CD14-positive monocyte (primary cell): ENCODE data around the gene LAMP2. TPM values are rescaled to one million over a fixed set of nuclear protein-coding genes. Genes with fewer than 3 reads are reported as not detected.
A peak's percentile ranks its signal among the peaks of the same experiment; 100 is the strongest.

Experiments
- DNase-seq, 3 donors: peaks; one replicate each; pipeline ENCODE4 v3.0.0-alpha.2; 2011 to 2022
- H2AFZ ChIP-seq: 2 replicates; pipeline ENCODE4 v1.6.0; 2012; ENCODE audit warnings: mild to moderate bottlenecking, low read depth, low read length, inconsistent platforms; ENCODE audit not compliant: insufficient read depth, poor library complexity, severe bottlenecking
- H3K27ac ChIP-seq, 2 donors: 1 replicate in 1 of 2; 2 replicates in 1 of 2; pipeline ENCODE4 v1.5.1; 2012 to 2013; ENCODE audit warnings: low read length in 2 of 2, control low read depth in 1 of 2, inconsistent platforms in 1 of 2, low read depth in 1 of 2, mild to moderate bottlenecking in 1 of 2
- H3K27me3 ChIP-seq, 2 donors: one replicate each; pipeline versions ENCODE4 v1.6.0 to v1.6.1; 2011 to 2013; ENCODE audit warnings: low read length in 2 of 2; ENCODE audit not compliant: control insufficient read depth in 2 of 2, insufficient read depth in 2 of 2
- H3K36me3 ChIP-seq, 2 donors: replicated peaks in 1 of 2; 1 replicate in 1 of 2; 2 replicates in 1 of 2; pipeline versions ENCODE4 v1.5.1 to v1.6.1; 2012 to 2013; ENCODE audit warnings: low read length in 2 of 2, control low read depth in 1 of 2, inconsistent platforms in 1 of 2, mild to moderate bottlenecking in 1 of 2; ENCODE audit not compliant: insufficient read depth in 2 of 2, control insufficient read depth in 1 of 2
- H3K4me1 ChIP-seq, 2 donors: 1 replicate in 1 of 2; 2 replicates in 1 of 2; pipeline versions ENCODE4 v1.5.1 to v1.6.1; 2012 to 2013; ENCODE audit warnings: low read length in 2 of 2, control low read depth in 1 of 2, inconsistent platforms in 1 of 2, mild to moderate bottlenecking in 1 of 2, moderate library complexity in 1 of 2; ENCODE audit not compliant: insufficient read depth in 2 of 2, control insufficient read depth in 1 of 2
- H3K4me2 ChIP-seq: replicated peaks from 2 replicates; pipeline ENCODE3; 2012; ENCODE audit warnings: low read length, moderate library complexity, mild to moderate bottlenecking; ENCODE audit not compliant: poor library complexity, severe bottlenecking; ENCODE audit errors: extremely low read depth
- H3K4me3 ChIP-seq, 3 experiments: fragments of 200-600 bp in 1 of 3; sonication (generic) in 1 of 3; replicated peaks in 1 of 3; 1 replicate in 2 of 3; 2 replicates in 1 of 3; pipeline ENCODE4 v1.5.1; 2011 to 2013; ENCODE audit warnings: low read length in 3 of 3, mild to moderate bottlenecking in 3 of 3, control low read depth in 2 of 3, low read depth in 2 of 3, inconsistent platforms in 1 of 3, moderate library complexity in 1 of 3
- H3K79me2 ChIP-seq: 2 replicates; pipeline ENCODE4 v1.6.0; 2012; ENCODE audit warnings: mild to moderate bottlenecking, control low read depth, inconsistent platforms, low read length, moderate library complexity; ENCODE audit not compliant: insufficient read depth
- H3K9ac ChIP-seq: 2 replicates; pipeline ENCODE4 v1.6.0; 2017; ENCODE audit warnings: low read length, mild to moderate bottlenecking; ENCODE audit not compliant: insufficient read depth, poor library complexity, severe bottlenecking
- H3K9me3 ChIP-seq, 2 donors: replicated peaks in 1 of 2; 1 replicate in 1 of 2; 2 replicates in 1 of 2; pipeline versions ENCODE4 v1.5.1 to v1.6.1; 2012 to 2013; ENCODE audit warnings: low read length in 2 of 2, control low read depth in 1 of 2; ENCODE audit not compliant: control insufficient read depth in 1 of 2, insufficient read depth in 1 of 2
- H4K20me1 ChIP-seq: 2 replicates; pipeline ENCODE4 v1.6.0; 2012; ENCODE audit warnings: mild to moderate bottlenecking, low read length, control low read depth, moderate library complexity; ENCODE audit not compliant: insufficient read depth
- H3K27ac Mint-ChIP-seq, 7 donors: one replicate each; pipeline ENCODE4 v1.8.0; 2020; ENCODE audit warnings: mild to moderate bottlenecking in 7 of 7, mixed read lengths in 7 of 7, moderate library complexity in 6 of 7, inconsistent platforms in 2 of 7
- H3K27me3 Mint-ChIP-seq, 3 donors: one replicate each; pipeline ENCODE4 v1.8.0; 2021 to 2022; ENCODE audit warnings: low read depth in 3 of 3, mild to moderate bottlenecking in 3 of 3, mixed read lengths in 3 of 3, moderate library complexity in 3 of 3, inconsistent platforms in 1 of 3
- H3K36me3 Mint-ChIP-seq, 2 donors: one replicate each; pipeline ENCODE4 v1.8.0; 2020; ENCODE audit warnings: mixed read lengths in 2 of 2, inconsistent platforms in 1 of 2, mild to moderate bottlenecking in 1 of 2
- H3K4me1 Mint-ChIP-seq: one replicate; pipeline ENCODE4 v1.8.0; 2020; ENCODE audit warnings: mild to moderate bottlenecking, mixed read lengths
- H3K4me3 Mint-ChIP-seq, 2 donors: one replicate each; pipeline ENCODE4 v1.8.0; 2020; ENCODE audit warnings: mild to moderate bottlenecking in 2 of 2, mixed read lengths in 2 of 2, moderate library complexity in 1 of 2
- H3K9me3 Mint-ChIP-seq, 7 donors: one replicate each; pipeline ENCODE4 v1.8.0; 2020 to 2022; ENCODE audit warnings: mixed read lengths in 7 of 7, mild to moderate bottlenecking in 6 of 7, moderate library complexity in 6 of 7, inconsistent platforms in 2 of 7
- CTCF ChIP-seq: fragments of 200-600 bp; IDR thresholded peaks from one replicate; pipeline ENCODE4 v1.8.0; 2022; ENCODE audit warnings: antibody characterized with exemption, mild to moderate bottlenecking
- WGBS: methylation state at CpG from one replicate; pipeline ENCODE4 v1.1.5; 2013; ENCODE audit warnings: missing lambda C conversion rate; ENCODE audit not compliant: insufficient coverage; 5-methylcytosine and 5-hydroxymethylcytosine counted together
- intact Hi-C, 2 donors: fragments of 100-400 bp; cut with micrococcal nuclease; formaldehyde crosslinking; loops; one replicate each; pipeline versions ENCODE4 v1.15.0 to v1.15.1; 2023
- polyA plus RNA-seq, 3 donors: library from polyadenylated mRNA; depleted of rRNA in 1 of 3; unstranded in 2 of 3; stranded (reverse) in 1 of 3; fragments of 300-500 nt in 2 of 3; fragments of >200 nt in 1 of 3; fragmentation: Illumina TruSeq in 2 of 3; gene quantifications; 1 replicate in 2 of 3; 2 replicates in 1 of 3; pipeline ENCODE4 v1.2.3, GENCODE V29; 2012 to 2021

Gene LAMP2
- polyA plus RNA-seq, 3 donors, result 75.8 to 381 (median 330) TPM

- DNase-seq, result no peak
- H3K27ac Mint-ChIP-seq, result peak overlapping the region in 1 of 7 donors; percentile 2
- Histone ChIP-seq H2AFZ (no peak overlapping the region), H4K20me1 (no peaks in the 10 kb centered on the region), H3K36me3 (peaks cover 0 to under 1% of the 10 kb centered on the region in 2 donors), H3K27ac (no peak overlapping the region), H3K4me3 (no peak overlapping the region), H3K27me3 (peaks cover 0 to 6% of the 10 kb centered on the region in 2 donors), H3K79me2 (no peaks in the 10 kb centered on the region), H3K9me3 (no peaks in the 10 kb centered on the region), H3K4me1 (no peaks in the 10 kb centered on the region), H3K9ac (no peak overlapping the region), H3K4me2 (no peak overlapping the region)
- no peak overlapping the region for H3K4me3 Mint-ChIP-seq
- no peak for TF ChIP-seq CTCF
- no CpG with 5 or more reads among the region's 2 CpGs for WGBS
- H3K27me3 Mint-ChIP-seq, result peaks cover 0 to 3% (median 2%) of the 10 kb centered on the region in 3 donors
- no peaks in the 10 kb centered on the region for H3K9me3 Mint-ChIP-seq
- peaks cover 16 to 22% of the 10 kb centered on the region in 2 donors for H3K36me3 Mint-ChIP-seq
- intact Hi-C loops, result no loop called here
- peaks cover 5% of the 10 kb centered on the region for H3K4me1 Mint-ChIP-seq
These were observed 40.8 kb downstream of the LAMP2 start for GRCh38 chrX:120428309-120428708.

DNA sequence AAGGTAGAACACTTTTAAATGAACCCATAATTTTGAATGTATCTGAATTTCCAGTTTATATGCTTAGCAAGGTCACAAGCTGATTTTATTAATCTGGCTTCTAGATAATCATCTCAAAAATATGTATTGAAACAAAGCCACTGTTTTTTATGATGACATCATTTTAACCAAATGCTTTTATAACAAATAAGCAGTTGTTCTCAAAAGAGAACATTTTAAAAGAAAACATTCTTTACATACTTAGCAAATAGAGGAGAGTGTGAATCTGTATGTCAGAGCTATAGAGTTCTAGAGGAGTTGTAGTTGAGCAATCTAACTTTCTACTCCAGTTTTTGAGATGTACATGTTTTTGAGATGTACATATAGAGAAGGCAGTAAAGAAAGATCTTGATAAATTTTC, 42.5 kb downstream of the LAMP2 start:
- no peak for DNase-seq
- H3K36me3 Mint-ChIP-seq, result peaks cover 4 to 6% of the 10 kb centered on the region in 2 donors
- peaks cover 5% of the 10 kb centered on the region for H3K4me1 Mint-ChIP-seq
- Histone ChIP-seq H3K27ac (no peak overlapping the region), H3K4me2 (no peak overlapping the region), H3K4me1 (no peaks in the 10 kb centered on the region), H3K9ac (no peak overlapping the region), H3K9me3 (no peaks in the 10 kb centered on the region), H3K79me2 (no peaks in the 10 kb centered on the region), H3K4me3 (no peak overlapping the region), H3K27me3 (peaks cover 0 to 6% of the 10 kb centered on the region in 2 donors), H4K20me1 (no peaks in the 10 kb centered on the region), H2AFZ (no peak overlapping the region), H3K36me3 (no peaks in the 10 kb centered on the region)
- peaks cover 0 to 2% (median 0%) of the 10 kb centered on the region in 3 donors for H3K27me3 Mint-ChIP-seq
- H3K9me3 Mint-ChIP-seq, result no peaks in the 10 kb centered on the region
- no peak for TF ChIP-seq CTCF
- no peak overlapping the region for H3K27ac Mint-ChIP-seq
- H3K4me3 Mint-ChIP-seq, result no peak overlapping the region
- intact Hi-C loops, result no loop called here
